Mammary epithelial cell (primary cell): Measurements from ENCODE around the gene ERCC3.

Experiments used
- CTCF ChIP-seq, 2 donors: IDR thresholded peaks in 1 of 2; conservative IDR thresholded peaks in 1 of 2; 2 replicates each; pipeline ENCODE4 v1.5.1; 2011 to 2012; ENCODE audit warnings: inconsistent platforms in 2 of 2, low read length in 2 of 2, mild to moderate bottlenecking in 2 of 2, control low read depth in 1 of 2, low read depth in 1 of 2; ENCODE audit not compliant: insufficient read depth in 1 of 2; ENCODE audit errors: extremely low read depth in 1 of 2
- EZH2 ChIP-seq: IDR thresholded peaks from 2 replicates; pipeline ENCODE4 v1.6.1; 2012; ENCODE audit warnings: low read length, inconsistent platforms, borderline replicate concordance

- TF ChIP-seq EZH2, result no peak
- no peak for TF ChIP-seq CTCF (conservative IDR thresholded peaks at IDR 0.05 in 1 of 2, IDR thresholded peaks at IDR 0.05 in 1 of 2; ENCODE audit: extremely low read depth in 1 of 2, insufficient read depth in 1 of 2, low read depth in 1 of 2, low read length in 2 of 2)
These were observed 73.0 kb downstream of the ERCC3 start for GRCh38 chr2:127220768-127221527.
